Measurements from ENCODE around the gene DDX46.

DNA sequence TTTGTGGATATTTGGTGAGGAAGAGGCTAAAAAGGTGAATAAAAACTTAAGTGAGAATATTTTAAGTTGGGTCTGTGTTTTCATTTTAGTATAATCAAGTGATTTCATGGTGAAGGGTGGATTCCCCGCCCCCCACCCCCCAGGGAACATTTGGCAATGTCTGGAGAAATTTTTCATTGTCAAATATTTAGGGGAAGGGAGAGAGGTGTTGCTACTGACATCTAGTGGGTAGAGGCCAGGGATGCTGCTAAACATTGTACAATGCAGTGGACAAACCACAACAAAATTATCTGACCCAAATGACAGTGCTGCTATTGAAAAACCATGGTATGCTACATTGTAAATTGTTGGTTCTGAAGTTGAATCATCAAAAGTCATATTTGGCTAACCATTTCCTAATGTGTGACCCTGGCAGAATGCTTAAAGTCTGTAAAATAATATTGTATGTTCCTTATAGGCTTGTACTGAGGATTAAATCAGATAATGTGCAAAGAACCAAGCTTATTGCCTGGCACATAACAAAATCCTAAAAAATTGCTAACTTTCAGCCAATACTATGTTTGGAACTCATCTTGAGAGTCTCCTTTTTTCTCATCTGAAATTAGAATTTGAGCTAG is 92.8 kb downstream of the DDX46 start:
- TF ChIP-seq, protein P1, sequence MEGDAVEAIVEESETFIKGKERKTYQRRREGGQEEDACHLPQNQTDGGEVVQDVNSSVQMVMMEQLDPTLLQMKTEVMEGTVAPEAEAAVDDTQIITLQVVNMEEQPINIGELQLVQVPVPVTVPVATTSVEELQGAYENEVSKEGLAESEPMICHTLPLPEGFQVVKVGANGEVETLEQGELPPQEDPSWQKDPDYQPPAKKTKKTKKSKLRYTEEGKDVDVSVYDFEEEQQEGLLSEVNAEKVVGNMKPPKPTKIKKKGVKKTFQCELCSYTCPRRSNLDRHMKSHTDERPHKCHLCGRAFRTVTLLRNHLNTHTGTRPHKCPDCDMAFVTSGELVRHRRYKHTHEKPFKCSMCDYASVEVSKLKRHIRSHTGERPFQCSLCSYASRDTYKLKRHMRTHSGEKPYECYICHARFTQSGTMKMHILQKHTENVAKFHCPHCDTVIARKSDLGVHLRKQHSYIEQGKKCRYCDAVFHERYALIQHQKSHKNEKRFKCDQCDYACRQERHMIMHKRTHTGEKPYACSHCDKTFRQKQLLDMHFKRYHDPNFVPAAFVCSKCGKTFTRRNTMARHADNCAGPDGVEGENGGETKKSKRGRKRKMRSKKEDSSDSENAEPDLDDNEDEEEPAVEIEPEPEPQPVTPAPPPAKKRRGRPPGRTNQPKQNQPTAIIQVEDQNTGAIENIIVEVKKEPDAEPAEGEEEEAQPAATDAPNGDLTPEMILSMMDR (conservative IDR thresholded peaks at IDR 0.05; ENCODE audit: low read length): peak; percentile 54
- no peak for TF ChIP-seq EZH2phosphoT487 (IDR thresholded peaks at IDR 0.05; ENCODE audit: borderline replicate concordance)

All from Loucy (cell line).